GM23338 (cell line): ENCODE measurements around the gene PARVG. TPM values are rescaled to one million over a fixed set of nuclear protein-coding genes. Genes with fewer than 3 reads are reported as not detected.

Experiments used
- ATAC-seq: fragments of 200-7000 bp; cut with Tn5 transposase; 3 replicates; pipeline ENCODE4 v1.9.1; 2020
- DNase-seq: peaks from one replicate; pipeline ENCODE4 v3.0.0-alpha.2; 2015; ENCODE audit warnings: low spot score
- H2AFZ ChIP-seq: fragments of 200-600 bp; sonication (generic); 2 replicates; pipeline ENCODE4 v1.8.0; 2016; ENCODE audit warnings: antibody characterized with exemption, mild to moderate bottlenecking, moderate library complexity
- H3F3A ChIP-seq: fragments of 200-600 bp; sonication (generic); replicated peaks from 2 replicates; pipeline ENCODE4 v1.8.0; 2017; ENCODE audit warnings: antibody characterized with exemption, mixed run types, low read depth
- H3K27ac ChIP-seq: fragments of 200-600 bp; sonication (generic); 2 replicates; pipeline ENCODE4 v1.6.1; 2016; ENCODE audit warnings: low read depth
- H3K27me3 ChIP-seq: fragments of 200-600 bp; sonication (generic); 2 replicates; pipeline ENCODE4 v1.8.0; 2016; ENCODE audit warnings: mild to moderate bottlenecking, mixed run types, moderate library complexity; ENCODE audit not compliant: insufficient read depth
- H3K36me3 ChIP-seq: fragments of 200-600 bp; sonication (generic); 2 replicates; pipeline ENCODE4 v1.8.0; 2016; ENCODE audit warnings: mild to moderate bottlenecking; ENCODE audit not compliant: insufficient read depth
- H3K4me1 ChIP-seq: fragments of 200-600 bp; sonication (generic); 2 replicates; pipeline ENCODE4 v1.8.0; 2016; ENCODE audit warnings: mild to moderate bottlenecking, moderate library complexity; ENCODE audit not compliant: insufficient read depth
- H3K4me2 ChIP-seq: fragments of 200-600 bp; sonication (generic); 2 replicates; pipeline ENCODE4 v1.7.1; 2017; ENCODE audit warnings: mixed run types
- H3K4me3 ChIP-seq: fragments of 200-600 bp; sonication (generic); 2 replicates; pipeline ENCODE4 v1.6.1; 2016; ENCODE audit warnings: mixed run types
- H3K79me2 ChIP-seq: fragments of 200-600 bp; sonication (generic); replicated peaks from 2 replicates; pipeline ENCODE4 v1.8.0; 2017; ENCODE audit warnings: mild to moderate bottlenecking; ENCODE audit not compliant: insufficient read depth
- H3K9me2 ChIP-seq: fragments of 200-600 bp; sonication (generic); 2 replicates; pipeline ENCODE4 v1.8.0; 2017; ENCODE audit not compliant: insufficient read depth
- H4K20me1 ChIP-seq: fragments of 200-600 bp; sonication (generic); replicated peaks from 2 replicates; pipeline ENCODE4 v1.8.0; 2017; ENCODE audit warnings: mild to moderate bottlenecking; ENCODE audit not compliant: insufficient read depth
- H3K27ac Mint-ChIP-seq: 2 replicates; pipeline ENCODE4 v1.8.0; 2020; ENCODE audit warnings: inconsistent platforms, mild to moderate bottlenecking, moderate library complexity, mixed read lengths
- H3K27me3 Mint-ChIP-seq: 3 replicates; pipeline ENCODE4 v1.8.0; 2022; ENCODE audit warnings: low read depth, mild to moderate bottlenecking, moderate library complexity, mixed read lengths, inconsistent platforms; ENCODE audit not compliant: insufficient read depth, poor library complexity
- H3K36me3 Mint-ChIP-seq: 3 replicates; pipeline ENCODE4 v1.8.0; 2021; ENCODE audit warnings: low read depth, mild to moderate bottlenecking, inconsistent platforms, moderate library complexity, mixed read lengths
- H3K4me1 Mint-ChIP-seq: 3 replicates; pipeline ENCODE4 v1.8.0; 2020; ENCODE audit warnings: mild to moderate bottlenecking, inconsistent platforms, mixed read lengths
- H3K4me3 Mint-ChIP-seq: 3 replicates; pipeline ENCODE4 v1.8.0; 2021; ENCODE audit warnings: moderate library complexity, mild to moderate bottlenecking, inconsistent platforms, mixed read lengths
- H3K9me3 Mint-ChIP-seq: 3 replicates; pipeline ENCODE4 v1.8.0; 2020; ENCODE audit warnings: moderate library complexity, mild to moderate bottlenecking, inconsistent platforms, mixed read lengths
- CREB1 ChIP-seq: fragments of 250-450 bp; sonication (Bioruptor Pico); IDR thresholded peaks from 2 replicates; pipeline ENCODE4 v1.5.0; 2020; ENCODE audit warnings: low read depth, mild to moderate bottlenecking, moderate library complexity
- EZH2 ChIP-seq: fragments of 200-600 bp; sonication (generic); IDR thresholded peaks from one replicate; pipeline ENCODE4 v1.8.0; 2017; ENCODE audit warnings: antibody characterized with exemption, mild to moderate bottlenecking, low read depth; ENCODE audit not compliant: unreplicated experiment
- EZH2phosphoT487 ChIP-seq: fragments of 200-600 bp; sonication (generic); IDR thresholded peaks from one replicate; pipeline ENCODE4 v1.8.1; 2018; ENCODE audit warnings: antibody characterized with exemption; ENCODE audit not compliant: unreplicated experiment
- JUNB ChIP-seq: IDR thresholded peaks from one replicate; pipeline ENCODE4 v1.6.1; 2016; ENCODE audit warnings: antibody characterized with exemption; ENCODE audit not compliant: unreplicated experiment
- NANOG ChIP-seq: IDR thresholded peaks from 2 replicates; pipeline ENCODE4 v1.6.1; 2016; ENCODE audit warnings: antibody characterized with exemption, borderline replicate concordance
- POLR2AphosphoS5 ChIP-seq: IDR thresholded peaks from 2 replicates; pipeline ENCODE4 v1.6.1; 2016; ENCODE audit warnings: antibody characterized with exemption, low read depth
- STAT1 ChIP-seq: IDR thresholded peaks from one replicate; pipeline ENCODE4 v1.6.1; 2016; ENCODE audit warnings: antibody characterized with exemption; ENCODE audit not compliant: unreplicated experiment
- ZNF114 ChIP-seq: fragments of 250-450 bp; sonication (Bioruptor Pico); IDR thresholded peaks from 2 replicates; pipeline ENCODE4 v1.5.0; 2020; ENCODE audit warnings: mild to moderate bottlenecking, moderate library complexity
- ZNF331 ChIP-seq: fragments of 250-450 bp; sonication (Bioruptor Pico); IDR thresholded peaks from 2 replicates; pipeline ENCODE4 v1.5.0; 2020; ENCODE audit warnings: low read depth, mild to moderate bottlenecking, moderate library complexity
- polyA plus RNA-seq: library from polyadenylated mRNA; unstranded; fragments of >200 nt; fragmentation: Nextera tagmentation; extraction: Ambion mirVana; gene quantifications from 2 replicates; pipeline ENCODE4 v1.2.1, GENCODE V29; 2016
- total RNA-seq: library from RNA; depleted of rRNA; stranded (reverse); fragments of >200 nt; shearing (Covaris generic); gene quantifications from 2 replicates; pipeline ENCODE4 v1.2.3, GENCODE V29; 2014
- TF ChIP-seq, protein P1 (sequence below): fragments of 250-450 bp; sonication (Bioruptor Pico); IDR thresholded peaks from 2 replicates; pipeline ENCODE4 v1.5.0; 2020; ENCODE audit warnings: mild to moderate bottlenecking, moderate library complexity
- TF ChIP-seq, protein P2 (sequence below), 2 experiments: fragments of 200-600 bp in 1 of 2; sonication (generic) in 1 of 2; conservative IDR thresholded peaks; 2 replicates each; pipeline versions ENCODE4 v1.5.1 to v1.6.1; 2016 to 2017; ENCODE audit warnings: antibody characterized with exemption in 2 of 2, low read depth in 2 of 2, mild to moderate bottlenecking in 2 of 2, moderate library complexity in 1 of 2
- TF ChIP-seq, protein P3 (sequence below): IDR thresholded peaks from one replicate; pipeline ENCODE4 v1.6.1; 2018; ENCODE audit warnings: antibody characterized with exemption; ENCODE audit not compliant: unreplicated experiment
- TF ChIP-seq, protein P4 (sequence below): IDR thresholded peaks from 2 replicates; pipeline ENCODE4 v1.6.1; 2016; ENCODE audit warnings: antibody characterized with exemption

Gene PARVG
- total and polyA plus RNA-seq, 2 experiments from 2014 or later, result 0.14 to 0.31 TPM

DNA sequence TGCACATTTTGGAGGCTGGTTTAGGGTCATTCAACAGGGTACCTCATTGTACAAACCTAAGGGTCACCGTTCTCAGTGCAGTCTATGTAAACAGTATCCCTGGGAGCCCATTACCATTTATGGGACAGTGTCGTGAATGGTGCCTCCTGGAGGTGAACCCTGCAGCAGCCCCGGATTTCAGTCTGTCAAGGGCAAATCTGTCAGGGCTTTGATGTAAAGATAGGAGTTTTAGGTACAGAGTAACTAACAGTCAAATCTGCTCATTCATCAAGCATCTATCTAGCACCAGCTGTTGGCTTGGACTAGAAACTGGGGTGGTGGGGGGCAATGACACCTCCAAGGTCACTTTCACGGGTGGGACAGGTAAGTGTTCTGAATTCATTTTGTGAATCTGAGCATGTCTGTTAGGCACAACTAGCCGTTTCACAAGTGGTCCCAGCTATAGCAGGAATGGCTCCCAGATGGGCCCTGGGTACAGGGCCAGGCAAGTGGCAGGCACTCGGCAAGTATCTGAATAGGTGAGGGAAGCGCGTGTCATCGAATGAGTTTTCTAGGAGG lies 63.6 kb downstream of the PARVG start:
- H3K27ac ChIP-seq, result no peak overlapping the region
- Mint-ChIP-seq H3K27me3 (peaks cover 4% of the 10 kb centered on the region), H3K4me1 (no peaks in the 10 kb centered on the region)

More for the DNA sequence above, 63.6 kb downstream of the PARVG start:
- ATAC-seq (no peak), DNase-seq (no peak)
- Histone ChIP-seq H3K79me2 (no peaks in the 10 kb centered on the region), H2AFZ (no peak overlapping the region), H4K20me1 (no peaks in the 10 kb centered on the region), H3K9me2 (0 out of 2 replicates have a peak, but pooled peaks cover 2% of the 10 kb centered on the region), H3K4me3 (no peak overlapping the region), H3K27me3 (no peaks in the 10 kb centered on the region), H3K4me1 (no peaks in the 10 kb centered on the region), H3K36me3 (no peaks in the 10 kb centered on the region), H3F3A (no peaks in the 10 kb centered on the region), H3K4me2 (no peak overlapping the region)
- Mint-ChIP-seq H3K4me3 (no peak overlapping the region), H3K27ac (no peak overlapping the region), H3K9me3 (peaks cover 7% of the 10 kb centered on the region), H3K36me3 (peaks cover 10% of the 10 kb centered on the region)
- TF ChIP-seq STAT1, result no peak
- TF ChIP-seq POLR2AphosphoS5, result no peak
- no peak for TF ChIP-seq ZNF331 (CRISPR knock-in tag)
- TF ChIP-seq ZNF114 (CRISPR knock-in tag), result no peak
- TF ChIP-seq, protein P1, sequence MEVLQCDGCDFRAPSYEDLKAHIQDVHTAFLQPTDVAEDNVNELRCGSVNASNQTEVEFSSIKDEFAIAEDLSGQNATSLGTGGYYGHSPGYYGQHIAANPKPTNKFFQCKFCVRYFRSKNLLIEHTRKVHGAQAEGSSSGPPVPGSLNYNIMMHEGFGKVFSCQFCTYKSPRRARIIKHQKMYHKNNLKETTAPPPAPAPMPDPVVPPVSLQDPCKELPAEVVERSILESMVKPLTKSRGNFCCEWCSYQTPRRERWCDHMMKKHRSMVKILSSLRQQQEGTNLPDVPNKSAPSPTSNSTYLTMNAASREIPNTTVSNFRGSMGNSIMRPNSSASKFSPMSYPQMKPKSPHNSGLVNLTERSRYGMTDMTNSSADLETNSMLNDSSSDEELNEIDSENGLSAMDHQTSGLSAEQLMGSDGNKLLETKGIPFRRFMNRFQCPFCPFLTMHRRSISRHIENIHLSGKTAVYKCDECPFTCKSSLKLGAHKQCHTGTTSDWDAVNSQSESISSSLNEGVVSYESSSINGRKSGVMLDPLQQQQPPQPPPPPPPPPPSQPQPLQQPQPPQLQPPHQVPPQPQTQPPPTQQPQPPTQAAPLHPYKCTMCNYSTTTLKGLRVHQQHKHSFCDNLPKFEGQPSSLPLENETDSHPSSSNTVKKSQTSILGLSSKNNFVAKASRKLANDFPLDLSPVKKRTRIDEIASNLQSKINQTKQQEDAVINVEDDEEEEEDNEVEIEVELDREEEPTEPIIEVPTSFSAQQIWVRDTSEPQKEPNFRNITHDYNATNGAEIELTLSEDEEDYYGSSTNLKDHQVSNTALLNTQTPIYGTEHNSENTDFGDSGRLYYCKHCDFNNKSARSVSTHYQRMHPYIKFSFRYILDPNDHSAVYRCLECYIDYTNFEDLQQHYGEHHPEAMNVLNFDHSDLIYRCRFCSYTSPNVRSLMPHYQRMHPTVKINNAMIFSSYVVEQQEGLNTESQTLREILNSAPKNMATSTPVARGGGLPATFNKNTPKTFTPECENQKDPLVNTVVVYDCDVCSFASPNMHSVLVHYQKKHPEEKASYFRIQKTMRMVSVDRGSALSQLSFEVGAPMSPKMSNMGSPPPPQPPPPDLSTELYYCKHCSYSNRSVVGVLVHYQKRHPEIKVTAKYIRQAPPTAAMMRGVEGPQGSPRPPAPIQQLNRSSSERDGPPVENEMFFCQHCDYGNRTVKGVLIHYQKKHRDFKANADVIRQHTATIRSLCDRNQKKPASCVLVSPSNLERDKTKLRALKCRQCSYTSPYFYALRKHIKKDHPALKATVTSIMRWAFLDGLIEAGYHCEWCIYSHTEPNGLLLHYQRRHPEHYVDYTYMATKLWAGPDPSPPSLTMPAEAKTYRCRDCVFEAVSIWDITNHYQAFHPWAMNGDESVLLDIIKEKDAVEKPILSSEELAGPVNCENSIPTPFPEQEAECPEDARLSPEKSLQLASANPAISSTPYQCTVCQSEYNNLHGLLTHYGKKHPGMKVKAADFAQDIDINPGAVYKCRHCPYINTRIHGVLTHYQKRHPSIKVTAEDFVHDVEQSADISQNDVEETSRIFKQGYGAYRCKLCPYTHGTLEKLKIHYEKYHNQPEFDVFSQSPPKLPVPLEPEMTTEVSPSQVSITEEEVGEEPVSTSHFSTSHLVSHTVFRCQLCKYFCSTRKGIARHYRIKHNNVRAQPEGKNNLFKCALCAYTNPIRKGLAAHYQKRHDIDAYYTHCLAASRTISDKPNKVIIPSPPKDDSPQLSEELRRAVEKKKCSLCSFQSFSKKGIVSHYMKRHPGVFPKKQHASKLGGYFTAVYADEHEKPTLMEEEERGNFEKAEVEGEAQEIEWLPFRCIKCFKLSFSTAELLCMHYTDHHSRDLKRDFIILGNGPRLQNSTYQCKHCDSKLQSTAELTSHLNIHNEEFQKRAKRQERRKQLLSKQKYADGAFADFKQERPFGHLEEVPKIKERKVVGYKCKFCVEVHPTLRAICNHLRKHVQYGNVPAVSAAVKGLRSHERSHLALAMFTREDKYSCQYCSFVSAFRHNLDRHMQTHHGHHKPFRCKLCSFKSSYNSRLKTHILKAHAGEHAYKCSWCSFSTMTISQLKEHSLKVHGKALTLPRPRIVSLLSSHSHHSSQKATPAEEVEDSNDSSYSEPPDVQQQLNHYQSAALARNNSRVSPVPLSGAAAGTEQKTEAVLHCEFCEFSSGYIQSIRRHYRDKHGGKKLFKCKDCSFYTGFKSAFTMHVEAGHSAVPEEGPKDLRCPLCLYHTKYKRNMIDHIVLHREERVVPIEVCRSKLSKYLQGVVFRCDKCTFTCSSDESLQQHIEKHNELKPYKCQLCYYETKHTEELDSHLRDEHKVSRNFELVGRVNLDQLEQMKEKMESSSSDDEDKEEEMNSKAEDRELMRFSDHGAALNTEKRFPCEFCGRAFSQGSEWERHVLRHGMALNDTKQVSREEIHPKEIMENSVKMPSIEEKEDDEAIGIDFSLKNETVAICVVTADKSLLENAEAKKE (CRISPR knock-in tag), result no peak
- no peak for TF ChIP-seq CREB1 (CRISPR knock-in tag)
- TF ChIP-seq, protein P2, sequence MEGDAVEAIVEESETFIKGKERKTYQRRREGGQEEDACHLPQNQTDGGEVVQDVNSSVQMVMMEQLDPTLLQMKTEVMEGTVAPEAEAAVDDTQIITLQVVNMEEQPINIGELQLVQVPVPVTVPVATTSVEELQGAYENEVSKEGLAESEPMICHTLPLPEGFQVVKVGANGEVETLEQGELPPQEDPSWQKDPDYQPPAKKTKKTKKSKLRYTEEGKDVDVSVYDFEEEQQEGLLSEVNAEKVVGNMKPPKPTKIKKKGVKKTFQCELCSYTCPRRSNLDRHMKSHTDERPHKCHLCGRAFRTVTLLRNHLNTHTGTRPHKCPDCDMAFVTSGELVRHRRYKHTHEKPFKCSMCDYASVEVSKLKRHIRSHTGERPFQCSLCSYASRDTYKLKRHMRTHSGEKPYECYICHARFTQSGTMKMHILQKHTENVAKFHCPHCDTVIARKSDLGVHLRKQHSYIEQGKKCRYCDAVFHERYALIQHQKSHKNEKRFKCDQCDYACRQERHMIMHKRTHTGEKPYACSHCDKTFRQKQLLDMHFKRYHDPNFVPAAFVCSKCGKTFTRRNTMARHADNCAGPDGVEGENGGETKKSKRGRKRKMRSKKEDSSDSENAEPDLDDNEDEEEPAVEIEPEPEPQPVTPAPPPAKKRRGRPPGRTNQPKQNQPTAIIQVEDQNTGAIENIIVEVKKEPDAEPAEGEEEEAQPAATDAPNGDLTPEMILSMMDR (conservative IDR thresholded peaks at IDR 0.05; ENCODE audit: low read depth in 2 of 2), result no peak; a peak in 1 of 4 replicates
- TF ChIP-seq NANOG, result no peak
- TF ChIP-seq JUNB, result no peak
- TF ChIP-seq, protein P3, sequence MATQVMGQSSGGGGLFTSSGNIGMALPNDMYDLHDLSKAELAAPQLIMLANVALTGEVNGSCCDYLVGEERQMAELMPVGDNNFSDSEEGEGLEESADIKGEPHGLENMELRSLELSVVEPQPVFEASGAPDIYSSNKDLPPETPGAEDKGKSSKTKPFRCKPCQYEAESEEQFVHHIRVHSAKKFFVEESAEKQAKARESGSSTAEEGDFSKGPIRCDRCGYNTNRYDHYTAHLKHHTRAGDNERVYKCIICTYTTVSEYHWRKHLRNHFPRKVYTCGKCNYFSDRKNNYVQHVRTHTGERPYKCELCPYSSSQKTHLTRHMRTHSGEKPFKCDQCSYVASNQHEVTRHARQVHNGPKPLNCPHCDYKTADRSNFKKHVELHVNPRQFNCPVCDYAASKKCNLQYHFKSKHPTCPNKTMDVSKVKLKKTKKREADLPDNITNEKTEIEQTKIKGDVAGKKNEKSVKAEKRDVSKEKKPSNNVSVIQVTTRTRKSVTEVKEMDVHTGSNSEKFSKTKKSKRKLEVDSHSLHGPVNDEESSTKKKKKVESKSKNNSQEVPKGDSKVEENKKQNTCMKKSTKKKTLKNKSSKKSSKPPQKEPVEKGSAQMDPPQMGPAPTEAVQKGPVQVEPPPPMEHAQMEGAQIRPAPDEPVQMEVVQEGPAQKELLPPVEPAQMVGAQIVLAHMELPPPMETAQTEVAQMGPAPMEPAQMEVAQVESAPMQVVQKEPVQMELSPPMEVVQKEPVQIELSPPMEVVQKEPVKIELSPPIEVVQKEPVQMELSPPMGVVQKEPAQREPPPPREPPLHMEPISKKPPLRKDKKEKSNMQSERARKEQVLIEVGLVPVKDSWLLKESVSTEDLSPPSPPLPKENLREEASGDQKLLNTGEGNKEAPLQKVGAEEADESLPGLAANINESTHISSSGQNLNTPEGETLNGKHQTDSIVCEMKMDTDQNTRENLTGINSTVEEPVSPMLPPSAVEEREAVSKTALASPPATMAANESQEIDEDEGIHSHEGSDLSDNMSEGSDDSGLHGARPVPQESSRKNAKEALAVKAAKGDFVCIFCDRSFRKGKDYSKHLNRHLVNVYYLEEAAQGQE, result no peak
- TF ChIP-seq EZH2phosphoT487, result no peak
- no peak for TF ChIP-seq EZH2
- TF ChIP-seq, protein P4, sequence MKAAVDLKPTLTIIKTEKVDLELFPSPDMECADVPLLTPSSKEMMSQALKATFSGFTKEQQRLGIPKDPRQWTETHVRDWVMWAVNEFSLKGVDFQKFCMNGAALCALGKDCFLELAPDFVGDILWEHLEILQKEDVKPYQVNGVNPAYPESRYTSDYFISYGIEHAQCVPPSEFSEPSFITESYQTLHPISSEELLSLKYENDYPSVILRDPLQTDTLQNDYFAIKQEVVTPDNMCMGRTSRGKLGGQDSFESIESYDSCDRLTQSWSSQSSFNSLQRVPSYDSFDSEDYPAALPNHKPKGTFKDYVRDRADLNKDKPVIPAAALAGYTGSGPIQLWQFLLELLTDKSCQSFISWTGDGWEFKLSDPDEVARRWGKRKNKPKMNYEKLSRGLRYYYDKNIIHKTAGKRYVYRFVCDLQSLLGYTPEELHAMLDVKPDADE, result no peak
